Central memory CD8-positive, alpha-beta T cell (primary cell): ENCODE data around the gene CHD9.

Experiments
- ATAC-seq: fragments of 150-1000 bp; cut with Tn5 transposase; replicated peaks from 2 replicates; pipeline ENCODE4 v1.10.0; 2022; ENCODE audit warnings: mild to moderate bottlenecking, moderate FRiP score, moderate number of reproducible peaks; ENCODE audit not compliant: poor library complexity, severe bottlenecking; ENCODE audit errors: extremely low read depth
- DNase-seq, 2 donors: peaks; one replicate each; pipeline ENCODE4 v3.0.0; 2021; ENCODE audit warnings: low spot score in 2 of 2
- H3K27ac Mint-ChIP-seq: one replicate; pipeline ENCODE4 v1.8.0; 2022; ENCODE audit warnings: low read depth, mild to moderate bottlenecking, moderate library complexity, mixed read lengths
- H3K27me3 Mint-ChIP-seq: one replicate; pipeline ENCODE4 v1.8.0; 2022; ENCODE audit warnings: mixed read lengths
- H3K36me3 Mint-ChIP-seq: one replicate; pipeline ENCODE4 v1.8.0; 2022; ENCODE audit warnings: mild to moderate bottlenecking, moderate library complexity, mixed read lengths; ENCODE audit not compliant: insufficient read depth
- H3K4me1 Mint-ChIP-seq: one replicate; pipeline ENCODE4 v1.8.0; 2022; ENCODE audit warnings: mixed read lengths
- H3K4me3 Mint-ChIP-seq: one replicate; pipeline ENCODE4 v1.8.0; 2022; ENCODE audit warnings: mild to moderate bottlenecking, moderate library complexity, mixed read lengths
- H3K9me3 Mint-ChIP-seq: one replicate; pipeline ENCODE4 v1.8.0; 2022; ENCODE audit warnings: mixed read lengths

Gene CHD9

GRCh38 chr16:53121043-53121620 is 66.3 kb downstream of the CHD9 start:
- Mint-ChIP-seq H3K4me3 (no peak overlapping the region), H3K27ac (no peak overlapping the region), H3K36me3 (peaks cover 1% of the 10 kb centered on the region), H3K4me1 (no peaks in the 10 kb centered on the region), H3K27me3 (no peaks in the 10 kb centered on the region), H3K9me3 (no peaks in the 10 kb centered on the region)
- ATAC-seq (no peak), DNase-seq (no peak)

- Mint-ChIP-seq H3K27me3 (no peaks in the 10 kb centered on the region), H3K4me3 (no peak overlapping the region), H3K27ac (no peak overlapping the region), H3K9me3 (no peaks in the 10 kb centered on the region), H3K4me1 (no peaks in the 10 kb centered on the region), H3K36me3 (peaks cover 1% of the 10 kb centered on the region)
- ATAC-seq = no peak
- no peak for DNase-seq
Measured at GRCh38 chr16:53121661-53122060, 66.9 kb downstream of the CHD9 start.

- no peak overlapping the region for H3K27ac Mint-ChIP-seq
- no peak for ATAC-seq
- H3K4me3 Mint-ChIP-seq = no peak overlapping the region
- H3K4me1 Mint-ChIP-seq = no peaks in the 10 kb centered on the region
- no peaks in the 10 kb centered on the region for H3K27me3 Mint-ChIP-seq
- no peak for DNase-seq
- peaks cover 1% of the 10 kb centered on the region for H3K36me3 Mint-ChIP-seq
- no peaks in the 10 kb centered on the region for H3K9me3 Mint-ChIP-seq
Measured at GRCh38 chr16:53123747-53124146, 69.0 kb downstream of the CHD9 start.

- H3K9me3 Mint-ChIP-seq = no peaks in the 10 kb centered on the region
- H3K36me3 Mint-ChIP-seq = peaks cover 6% of the 10 kb centered on the region
- H3K27ac Mint-ChIP-seq = no peak overlapping the region
- H3K27me3 Mint-ChIP-seq = no peaks in the 10 kb centered on the region
- ATAC-seq (no peak), DNase-seq (no peak)
- H3K4me1 Mint-ChIP-seq = peaks cover 8% of the 10 kb centered on the region
- no peak overlapping the region for H3K4me3 Mint-ChIP-seq
Measured at GRCh38 chr16:53126390-53126789, 71.6 kb downstream of the CHD9 start.

- Mint-ChIP-seq H3K4me1 (peaks cover 16% of the 10 kb centered on the region), H3K27ac (peak overlapping the region; percentile 94), H3K27me3 (no peaks in the 10 kb centered on the region), H3K9me3 (no peaks in the 10 kb centered on the region), H3K4me3 (peak overlapping the region; percentile 83), H3K36me3 (peaks cover 9% of the 10 kb centered on the region)
- DNase-seq (no peak), ATAC-seq (no peak)
Measured at GRCh38 chr16:53129281-53130158, 74.7 kb downstream of the CHD9 start.

- DNase-seq (peak; percentile 91 to 93), ATAC-seq (peak; percentile 95)
- Mint-ChIP-seq H3K4me3 (peak overlapping the region; percentile 83), H3K27ac (peak overlapping the region; percentile 94), H3K9me3 (no peaks in the 10 kb centered on the region), H3K36me3 (peaks cover 11% of the 10 kb centered on the region), H3K27me3 (no peaks in the 10 kb centered on the region), H3K4me1 (peaks cover 24% of the 10 kb centered on the region)
Measured at GRCh38 chr16:53130159-53131049, 75.6 kb downstream of the CHD9 start.

- peak; percentile 1 for ATAC-seq
- peak overlapping the region; percentile 54 for H3K27ac Mint-ChIP-seq
- peaks cover 11% of the 10 kb centered on the region for H3K36me3 Mint-ChIP-seq
- H3K27me3 Mint-ChIP-seq = no peaks in the 10 kb centered on the region
- DNase-seq = peak in 1 of 2 donors; percentile 11
- no peaks in the 10 kb centered on the region for H3K9me3 Mint-ChIP-seq
- peaks cover 26% of the 10 kb centered on the region for H3K4me1 Mint-ChIP-seq
- peak overlapping the region; percentile 83 for H3K4me3 Mint-ChIP-seq
Measured at GRCh38 chr16:53131050-53131362, 76.2 kb downstream of the CHD9 start.

- peak overlapping the region; percentile 89 for H3K4me3 Mint-ChIP-seq
- H3K27ac Mint-ChIP-seq = peak overlapping the region; percentile 83
- no peaks in the 10 kb centered on the region for H3K9me3 Mint-ChIP-seq
- peaks cover 26% of the 10 kb centered on the region for H3K4me1 Mint-ChIP-seq
- no peaks in the 10 kb centered on the region for H3K27me3 Mint-ChIP-seq
- ATAC-seq (peak; percentile 11), DNase-seq (peak; percentile 17 to 25)
- peaks cover 11% of the 10 kb centered on the region for H3K36me3 Mint-ChIP-seq
Measured at GRCh38 chr16:53131363-53132071, 76.7 kb downstream of the CHD9 start.

GRCh38 chr16:53132406-53132805 is 77.6 kb downstream of the CHD9 start:
- H3K27me3 Mint-ChIP-seq = no peaks in the 10 kb centered on the region
- H3K4me3 Mint-ChIP-seq = peak overlapping the region; percentile 89
- peaks cover 26% of the 10 kb centered on the region for H3K4me1 Mint-ChIP-seq
- H3K36me3 Mint-ChIP-seq = peaks cover 11% of the 10 kb centered on the region
- no peaks in the 10 kb centered on the region for H3K9me3 Mint-ChIP-seq
- no peak for ATAC-seq
- DNase-seq = no peak
- H3K27ac Mint-ChIP-seq = no peak overlapping the region

- Mint-ChIP-seq H3K4me1 (peaks cover 31% of the 10 kb centered on the region), H3K4me3 (no peak overlapping the region), H3K9me3 (no peaks in the 10 kb centered on the region), H3K27me3 (no peaks in the 10 kb centered on the region), H3K36me3 (peaks cover 9% of the 10 kb centered on the region), H3K27ac (no peak overlapping the region)
- no peak for ATAC-seq
- DNase-seq = no peak
Measured at GRCh38 chr16:53135329-53135728, 80.5 kb downstream of the CHD9 start.

- Mint-ChIP-seq H3K27ac (no peak overlapping the region), H3K27me3 (no peaks in the 10 kb centered on the region)
- ATAC-seq = no peak
Measured at GRCh38 chr16:53142823-53143568, 88.2 kb downstream of the CHD9 start.

More at GRCh38 chr16:53142823-53143568, 88.2 kb downstream of the CHD9 start:
- Mint-ChIP-seq H3K4me1 (peaks cover 20% of the 10 kb centered on the region), H3K4me3 (no peak overlapping the region), H3K36me3 (peaks cover 4% of the 10 kb centered on the region), H3K9me3 (no peaks in the 10 kb centered on the region)
- DNase-seq = no peak
